GM12891 (cell line): ENCODE data around the gene NPEPPS.

Experiments
- PAX5 ChIP-seq: IDR thresholded peaks from 2 replicates; pipeline ENCODE4 v1.6.1; 2011; ENCODE audit warnings: low read length, moderate library complexity, mild to moderate bottlenecking; ENCODE audit not compliant: insufficient read depth, severe bottlenecking
- POLR2A ChIP-seq: IDR thresholded peaks from 2 replicates; pipeline ENCODE4 v1.6.1; 2011; ENCODE audit warnings: low read depth, low read length, control low read depth
- POLR2AphosphoS5 ChIP-seq: IDR thresholded peaks from 2 replicates; pipeline ENCODE4 v1.6.1; 2011; ENCODE audit warnings: low read depth, low read length, control low read depth

DNA sequence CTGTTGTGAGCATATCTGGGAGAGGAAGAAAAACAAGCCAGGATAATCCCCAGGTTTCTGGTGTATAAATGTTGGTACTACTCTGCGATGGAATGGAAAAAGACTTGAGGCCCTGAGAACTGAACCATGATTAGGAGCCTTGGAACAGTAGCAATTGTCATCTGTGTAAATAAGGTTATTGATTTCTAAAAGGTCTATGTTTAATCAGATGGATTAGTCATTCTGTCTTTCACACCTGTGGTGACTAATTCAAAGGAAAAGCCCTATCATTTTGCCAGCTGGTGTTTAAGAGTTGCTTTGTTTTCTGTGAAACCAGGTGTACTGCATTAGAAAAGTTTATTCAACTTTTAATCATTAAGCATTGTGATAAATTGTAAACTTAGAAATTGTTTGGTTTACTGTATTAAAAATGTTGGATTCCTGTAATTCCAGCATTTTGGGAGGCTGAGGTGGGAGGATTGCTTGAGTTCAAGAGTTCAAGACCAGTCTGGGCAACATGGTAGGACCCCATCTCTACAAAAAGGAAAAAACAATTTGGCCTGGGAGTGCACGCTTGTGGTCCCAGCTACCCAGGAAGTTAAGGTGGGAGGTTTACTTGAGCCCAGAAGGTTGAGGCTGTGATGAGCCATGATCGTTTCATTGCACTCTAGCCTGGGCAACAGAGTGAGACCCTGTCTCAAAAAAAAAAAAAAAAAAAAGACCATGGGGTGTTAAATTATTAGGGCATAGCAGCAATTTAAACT, 89.8 kb downstream of the NPEPPS start:
- no peak for TF ChIP-seq POLR2AphosphoS5
- TF ChIP-seq PAX5, result no peak
- TF ChIP-seq POLR2A, result no peak
